ENCODE results near the gene APOB.

APOB gene

GRCh38 chr2:21005700-21006422 is 38.0 kb downstream of the APOB start:
- TF ChIP-seq, protein P1, sequence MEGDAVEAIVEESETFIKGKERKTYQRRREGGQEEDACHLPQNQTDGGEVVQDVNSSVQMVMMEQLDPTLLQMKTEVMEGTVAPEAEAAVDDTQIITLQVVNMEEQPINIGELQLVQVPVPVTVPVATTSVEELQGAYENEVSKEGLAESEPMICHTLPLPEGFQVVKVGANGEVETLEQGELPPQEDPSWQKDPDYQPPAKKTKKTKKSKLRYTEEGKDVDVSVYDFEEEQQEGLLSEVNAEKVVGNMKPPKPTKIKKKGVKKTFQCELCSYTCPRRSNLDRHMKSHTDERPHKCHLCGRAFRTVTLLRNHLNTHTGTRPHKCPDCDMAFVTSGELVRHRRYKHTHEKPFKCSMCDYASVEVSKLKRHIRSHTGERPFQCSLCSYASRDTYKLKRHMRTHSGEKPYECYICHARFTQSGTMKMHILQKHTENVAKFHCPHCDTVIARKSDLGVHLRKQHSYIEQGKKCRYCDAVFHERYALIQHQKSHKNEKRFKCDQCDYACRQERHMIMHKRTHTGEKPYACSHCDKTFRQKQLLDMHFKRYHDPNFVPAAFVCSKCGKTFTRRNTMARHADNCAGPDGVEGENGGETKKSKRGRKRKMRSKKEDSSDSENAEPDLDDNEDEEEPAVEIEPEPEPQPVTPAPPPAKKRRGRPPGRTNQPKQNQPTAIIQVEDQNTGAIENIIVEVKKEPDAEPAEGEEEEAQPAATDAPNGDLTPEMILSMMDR (IDR thresholded peaks at IDR 0.05; ENCODE audit: low read depth, low read length, missing control alignments) = no peak
- DNase-seq = no peak
- Histone ChIP-seq H3K36me3 (replicated peaks) (no peaks in the 10 kb centered on the region), H3K27me3 (replicated peaks) (no peaks in the 10 kb centered on the region), H3K27ac (no peak overlapping the region), H3K4me3 (ENCODE audit: low read depth, low read length) (no peak overlapping the region)
- in situ Hi-C loops (cut with HindIII; ENCODE audit: low pct_ligation_motif_present, low sequenced_read_pairs) = no loop called here

- TF ChIP-seq, protein P1 (IDR thresholded peaks at IDR 0.05; ENCODE audit: low read depth, low read length, missing control alignments) = no peak
- no peak for DNase-seq
- Histone ChIP-seq H3K27ac (no peak overlapping the region), H3K36me3 (replicated peaks) (no peaks in the 10 kb centered on the region), H3K27me3 (replicated peaks) (no peaks in the 10 kb centered on the region), H3K4me3 (ENCODE audit: low read depth, low read length) (no peak overlapping the region)
- in situ Hi-C loops (cut with HindIII; ENCODE audit: low pct_ligation_motif_present, low sequenced_read_pairs) = no loop called here
Measured at GRCh38 chr2:21005111-21005699, 38.7 kb downstream of the APOB start.

GRCh38 chr2:21004181-21004572 is 39.7 kb downstream of the APOB start:
- no peak for DNase-seq
- Histone ChIP-seq H3K27me3 (replicated peaks) (no peaks in the 10 kb centered on the region), H3K36me3 (replicated peaks) (no peaks in the 10 kb centered on the region), H3K27ac (no peak overlapping the region), H3K4me3 (ENCODE audit: low read depth, low read length) (no peak overlapping the region)
- TF ChIP-seq, protein P1 (IDR thresholded peaks at IDR 0.05; ENCODE audit: low read depth, low read length, missing control alignments) = no peak
- in situ Hi-C loops (cut with HindIII; ENCODE audit: low pct_ligation_motif_present, low sequenced_read_pairs) = no loop called here

DNA sequence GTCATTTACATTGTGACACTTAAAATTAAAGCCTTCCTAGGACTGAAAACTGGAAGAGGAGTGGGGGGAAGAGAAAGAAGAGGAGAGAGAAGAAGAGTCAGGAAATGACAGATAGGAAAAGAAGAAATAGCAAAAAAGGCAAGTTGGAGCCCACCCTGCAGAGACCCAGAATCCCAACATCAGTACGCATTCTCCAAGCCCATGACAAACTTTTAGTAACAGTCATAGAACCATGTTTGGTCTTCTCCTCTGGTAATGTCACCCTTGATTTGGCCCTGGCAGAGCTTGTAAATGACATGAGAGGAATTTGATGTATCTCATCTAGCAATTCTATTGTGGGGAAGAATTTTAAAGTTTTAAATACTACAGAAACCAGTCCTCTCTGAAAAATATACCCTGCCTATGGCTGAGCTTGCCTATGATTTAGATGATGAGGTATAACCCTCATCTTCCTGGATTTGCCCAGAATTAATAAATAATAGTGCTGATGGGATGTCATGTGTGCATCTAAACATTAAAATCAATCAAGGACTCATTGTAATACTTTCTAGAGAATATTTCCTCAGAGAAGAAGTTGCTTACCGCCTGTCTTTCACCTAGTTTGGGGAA is 40.2 kb downstream of the APOB start:
- in situ Hi-C loops (cut with HindIII; ENCODE audit: low pct_ligation_motif_present, low sequenced_read_pairs) = no loop called here
- Histone ChIP-seq H3K4me3 (ENCODE audit: low read depth, low read length) (no peak overlapping the region), H3K36me3 (replicated peaks) (no peaks in the 10 kb centered on the region), H3K27ac (no peak overlapping the region), H3K27me3 (replicated peaks) (no peaks in the 10 kb centered on the region)
- no peak for DNase-seq
- TF ChIP-seq, protein P1 (IDR thresholded peaks at IDR 0.05; ENCODE audit: low read depth, low read length, missing control alignments) = no peak

DNA sequence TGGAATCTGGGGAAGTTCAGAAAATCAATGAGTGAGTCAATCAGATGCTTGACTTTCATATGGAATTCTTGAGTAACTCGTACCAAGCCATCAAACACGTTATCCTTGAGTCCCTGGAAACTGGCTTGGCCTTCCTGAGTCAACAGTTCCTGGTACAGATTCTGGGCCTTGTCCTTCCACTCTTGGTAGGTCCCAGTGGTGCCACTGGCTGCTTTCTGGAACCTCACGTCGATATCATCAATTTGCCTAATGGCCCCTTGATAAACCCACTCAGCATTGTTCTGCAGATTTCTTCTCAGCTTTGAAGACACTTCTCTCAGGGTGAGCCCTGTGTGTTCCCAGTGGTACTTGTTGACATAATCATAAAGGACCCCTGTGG is 41.1 kb downstream of the APOB start:
- in situ Hi-C loops (cut with HindIII; ENCODE audit: low pct_ligation_motif_present, low sequenced_read_pairs) = no loop called here
- DNase-seq = no peak
- H3K27ac ChIP-seq = no peak overlapping the region
- no peaks in the 10 kb centered on the region for H3K27me3 ChIP-seq (replicated peaks)
- H3K4me3 ChIP-seq (ENCODE audit: low read depth, low read length) = no peak overlapping the region
- no peaks in the 10 kb centered on the region for H3K36me3 ChIP-seq (replicated peaks)
- TF ChIP-seq, protein P1 (IDR thresholded peaks at IDR 0.05; ENCODE audit: low read depth, low read length, missing control alignments) = no peak

All from brain microvascular endothelial cell (primary cell).